ENCODE data around the gene MRPL14. TPM values are rescaled to one million over a fixed set of nuclear protein-coding genes. Genes with fewer than 3 reads are reported as not detected.

MRPL14 gene
- total and polyA plus RNA-seq, 2 of the 8 experiments (the other 6 are each of a cell fraction or from before 2014, with no cell fraction given) = 82.0 to 97.1 TPM

GRCh38 chr6:44065443-44066140 lies 61.7 kb downstream of the MRPL14 start (continued):
- TF ChIP-seq CHD7 (IDR thresholded peaks at IDR 0.05; ENCODE audit: insufficient replicate concordance, low read length) (no peak), GTF2F1 (IDR thresholded peaks at IDR 0.05; ENCODE audit: borderline replicate concordance, low read depth, low read length) (no peak), SIRT6 (IDR thresholded peaks at IDR 0.05; ENCODE audit: low read length) (no peak), SAP30 (IDR thresholded peaks at IDR 0.05; ENCODE audit: insufficient read depth, insufficient replicate concordance, low read length) (no peak), CHD2 (IDR thresholded peaks at IDR 0.05; ENCODE audit: low read length) (no peak), CTCF (IDR thresholded peaks at IDR 0.05; ENCODE audit: control extremely low read depth in 1 of 3, insufficient read depth in 1 of 3, low read depth in 1 of 3, low read length in 3 of 3) (no peak), RBBP5 (IDR thresholded peaks at IDR 0.05; ENCODE audit: borderline replicate concordance, low read depth, low read length) (no peak), BCL11A (IDR thresholded peaks at IDR 0.05; ENCODE audit: low read depth in 2 of 2, low read length in 2 of 2) (no peak)
